Neural progenitor cell (in vitro differentiated cells): ENCODE data around the gene F2RL3. TPM values are rescaled to one million over a fixed set of nuclear protein-coding genes. Genes with fewer than 3 reads are reported as not detected.

Source experiments
- DNase-seq: peaks from one replicate; pipeline ENCODE4 v3.0.0-alpha.2; 2016; ENCODE audit warnings: low spot score
- H2AFZ ChIP-seq: fragments of 200-600 bp; sonication (generic); replicated peaks from 2 replicates; pipeline ENCODE4 v1.6.1; 2016; ENCODE audit warnings: antibody characterized with exemption
- H3F3A ChIP-seq: fragments of 200-600 bp; sonication (generic); 2 replicates; pipeline ENCODE4 v1.6.1; 2016; ENCODE audit warnings: antibody characterized with exemption, low read depth
- H3K27ac ChIP-seq: fragments of 200-600 bp; sonication (generic); 2 replicates; pipeline ENCODE4 v1.5.1; 2016; ENCODE audit warnings: mild to moderate bottlenecking
- H3K27me3 ChIP-seq: fragments of 200-600 bp; sonication (generic); 2 replicates; pipeline ENCODE4 v1.6.1; 2016; ENCODE audit warnings: mild to moderate bottlenecking, moderate library complexity
- H3K36me3 ChIP-seq: fragments of 200-600 bp; sonication (generic); 2 replicates; pipeline ENCODE4 v1.5.1; 2016
- H3K4me1 ChIP-seq: fragments of 200-600 bp; sonication (generic); 2 replicates; pipeline ENCODE4 v1.6.1; 2016; ENCODE audit warnings: mixed run types
- H3K4me2 ChIP-seq: fragments of 200-600 bp; sonication (generic); 2 replicates; pipeline ENCODE4 v1.6.1; 2016
- H3K4me3 ChIP-seq: fragments of 200-600 bp; sonication (generic); 2 replicates; pipeline ENCODE4 v1.5.1; 2016
- H3K79me2 ChIP-seq: fragments of 200-600 bp; sonication (generic); 2 replicates; pipeline ENCODE4 v1.6.1; 2016; ENCODE audit warnings: low read depth
- H3K9ac ChIP-seq: fragments of 200-600 bp; sonication (generic); 2 replicates; pipeline ENCODE4 v1.6.1; 2016
- H3K9me3 ChIP-seq: fragments of 200-600 bp; sonication (generic); 2 replicates; pipeline ENCODE4 v1.5.1; 2016; ENCODE audit warnings: low read depth
- H4K20me1 ChIP-seq: fragments of 200-600 bp; sonication (generic); 2 replicates; pipeline ENCODE4 v1.6.1; 2016; ENCODE audit warnings: low read depth
- H3K27ac Mint-ChIP-seq: 3 replicates; pipeline ENCODE4 v1.8.0; 2021; ENCODE audit warnings: mixed read lengths
- H3K27me3 Mint-ChIP-seq: 2 replicates; pipeline ENCODE4 v1.8.0; 2022; ENCODE audit warnings: low read depth, mild to moderate bottlenecking, inconsistent platforms, moderate library complexity, mixed read lengths; ENCODE audit not compliant: insufficient read depth
- H3K36me3 Mint-ChIP-seq: 3 replicates; pipeline ENCODE4 v1.8.0; 2021; ENCODE audit warnings: mixed read lengths
- H3K4me1 Mint-ChIP-seq: 3 replicates; pipeline ENCODE4 v1.8.0; 2021; ENCODE audit warnings: mixed read lengths
- H3K4me3 Mint-ChIP-seq: 3 replicates; pipeline ENCODE4 v1.8.0; 2021; ENCODE audit warnings: mild to moderate bottlenecking, moderate library complexity, mixed read lengths
- H3K9me3 Mint-ChIP-seq: 3 replicates; pipeline ENCODE4 v1.8.0; 2020; ENCODE audit warnings: mixed read lengths
- EZH2 ChIP-seq: fragments of 200-600 bp; sonication (generic); IDR thresholded peaks from 2 replicates; pipeline ENCODE4 v1.6.1; 2017; ENCODE audit warnings: antibody characterized with exemption, mild to moderate bottlenecking, moderate library complexity
- EZH2phosphoT487 ChIP-seq: fragments of 200-600 bp; sonication (generic); IDR thresholded peaks from 2 replicates; pipeline ENCODE4 v1.6.1; 2017; ENCODE audit warnings: antibody characterized with exemption
- total RNA-seq: library from RNA; depleted of rRNA; stranded (reverse); fragments of >200 nt; gene quantifications from 2 replicates; pipeline ENCODE4 v1.2.3, GENCODE V29; 2015; ENCODE audit warnings: low replicate concordance
- TF ChIP-seq, protein P1 (sequence below): fragments of 200-600 bp; sonication (generic); IDR thresholded peaks from 2 replicates; pipeline ENCODE4 v1.5.1; 2017; ENCODE audit warnings: antibody characterized with exemption, mild to moderate bottlenecking

F2RL3 gene
- total RNA-seq, 1 donor from 2014 or later: not detected

DNA sequence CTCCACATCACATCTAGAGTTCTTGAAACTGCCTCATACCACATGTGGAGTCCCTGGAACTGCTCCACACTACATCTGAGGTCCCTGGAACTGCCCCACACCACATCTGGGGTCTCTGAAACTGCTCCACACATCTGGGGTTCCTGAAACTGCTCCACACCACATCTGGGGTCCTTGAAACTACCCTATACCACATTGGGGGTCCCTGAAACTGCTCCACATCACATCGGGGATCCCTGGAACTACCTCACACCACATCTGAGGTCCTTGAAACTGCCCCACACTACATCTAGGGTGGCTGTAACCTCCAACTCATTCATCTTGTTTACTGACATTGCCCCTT is 33.8 kb downstream of the F2RL3 start:
- Mint-ChIP-seq H3K9me3 (peaks cover 12% of the 10 kb centered on the region), H3K4me1 (no peaks in the 10 kb centered on the region), H3K36me3 (no peaks in the 10 kb centered on the region), H3K27me3 (peaks cover 4% of the 10 kb centered on the region), H3K27ac (peak overlapping the region; percentile 15), H3K4me3 (no peak overlapping the region)
- no peaks in the 10 kb centered on the region for H3K9me3 ChIP-seq
- H3F3A ChIP-seq: no peaks in the 10 kb centered on the region
- H3K4me3 ChIP-seq: no peak overlapping the region
- H2AFZ ChIP-seq: no peak overlapping the region
- H3K4me1 ChIP-seq: no peaks in the 10 kb centered on the region
- no peaks in the 10 kb centered on the region for H3K27me3 ChIP-seq
- no peaks in the 10 kb centered on the region for H4K20me1 ChIP-seq
- no peak overlapping the region for H3K4me2 ChIP-seq
- no peak for DNase-seq
- no peak overlapping the region for H3K9ac ChIP-seq
- TF ChIP-seq EZH2 (no peak), EZH2phosphoT487 (no peak)
- TF ChIP-seq, protein P1, sequence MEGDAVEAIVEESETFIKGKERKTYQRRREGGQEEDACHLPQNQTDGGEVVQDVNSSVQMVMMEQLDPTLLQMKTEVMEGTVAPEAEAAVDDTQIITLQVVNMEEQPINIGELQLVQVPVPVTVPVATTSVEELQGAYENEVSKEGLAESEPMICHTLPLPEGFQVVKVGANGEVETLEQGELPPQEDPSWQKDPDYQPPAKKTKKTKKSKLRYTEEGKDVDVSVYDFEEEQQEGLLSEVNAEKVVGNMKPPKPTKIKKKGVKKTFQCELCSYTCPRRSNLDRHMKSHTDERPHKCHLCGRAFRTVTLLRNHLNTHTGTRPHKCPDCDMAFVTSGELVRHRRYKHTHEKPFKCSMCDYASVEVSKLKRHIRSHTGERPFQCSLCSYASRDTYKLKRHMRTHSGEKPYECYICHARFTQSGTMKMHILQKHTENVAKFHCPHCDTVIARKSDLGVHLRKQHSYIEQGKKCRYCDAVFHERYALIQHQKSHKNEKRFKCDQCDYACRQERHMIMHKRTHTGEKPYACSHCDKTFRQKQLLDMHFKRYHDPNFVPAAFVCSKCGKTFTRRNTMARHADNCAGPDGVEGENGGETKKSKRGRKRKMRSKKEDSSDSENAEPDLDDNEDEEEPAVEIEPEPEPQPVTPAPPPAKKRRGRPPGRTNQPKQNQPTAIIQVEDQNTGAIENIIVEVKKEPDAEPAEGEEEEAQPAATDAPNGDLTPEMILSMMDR: no peak
- no peak overlapping the region for H3K27ac ChIP-seq
- no peaks in the 10 kb centered on the region for H3K79me2 ChIP-seq
- no peaks in the 10 kb centered on the region for H3K36me3 ChIP-seq

DNA sequence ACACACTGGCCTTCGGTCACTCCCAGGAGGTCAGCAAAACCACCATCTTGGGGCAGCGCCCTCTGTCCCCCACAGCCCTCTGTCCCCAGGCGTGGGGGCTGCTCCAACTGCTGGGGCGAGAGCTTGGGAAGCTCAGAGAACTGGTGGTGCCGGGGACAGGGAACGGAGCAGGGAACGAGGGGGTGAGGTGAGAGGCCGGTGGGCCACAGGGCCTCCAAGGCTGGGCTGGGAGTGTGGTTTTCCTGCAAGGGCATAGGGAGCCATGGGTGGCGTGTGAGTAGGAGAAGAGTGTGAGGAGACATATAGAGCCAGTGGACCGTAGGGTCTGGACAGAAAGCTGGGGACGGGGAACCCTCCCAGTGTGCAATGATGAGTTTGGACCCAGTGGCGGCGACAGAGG is 34.1 kb downstream of the F2RL3 start:
- Histone ChIP-seq H3K27ac (no peak overlapping the region), H3K9me3 (no peaks in the 10 kb centered on the region), H3K79me2 (no peaks in the 10 kb centered on the region), H3K4me2 (no peak overlapping the region), H2AFZ (no peak overlapping the region), H3K4me1 (no peaks in the 10 kb centered on the region), H4K20me1 (no peaks in the 10 kb centered on the region), H3K36me3 (no peaks in the 10 kb centered on the region), H3K4me3 (no peak overlapping the region), H3K9ac (no peak overlapping the region), H3K27me3 (no peaks in the 10 kb centered on the region), H3F3A (no peaks in the 10 kb centered on the region)
- no peak for DNase-seq
- Mint-ChIP-seq H3K36me3 (no peaks in the 10 kb centered on the region), H3K27me3 (peaks cover 7% of the 10 kb centered on the region), H3K4me3 (no peak overlapping the region), H3K27ac (peak overlapping the region; percentile 15), H3K4me1 (no peaks in the 10 kb centered on the region), H3K9me3 (peaks cover 14% of the 10 kb centered on the region)
- TF ChIP-seq EZH2 (no peak), EZH2phosphoT487 (no peak)
- TF ChIP-seq, protein P1: no peak

GRCh38 chr19:16927883-16928282 is 39.1 kb downstream of the F2RL3 start:
- no peak for DNase-seq

More at GRCh38 chr19:16927883-16928282, 39.1 kb downstream of the F2RL3 start:
- Mint-ChIP-seq H3K27me3 (peaks cover 12% of the 10 kb centered on the region), H3K4me3 (no peak overlapping the region), H3K36me3 (no peaks in the 10 kb centered on the region), H3K4me1 (no peaks in the 10 kb centered on the region), H3K27ac (no peak overlapping the region), H3K9me3 (peaks cover 24% of the 10 kb centered on the region)
- H3K4me3 ChIP-seq: no peak overlapping the region
- no peaks in the 10 kb centered on the region for H4K20me1 ChIP-seq
- H3F3A ChIP-seq: no peaks in the 10 kb centered on the region
- no peak overlapping the region for H3K27ac ChIP-seq
- no peak overlapping the region for H3K9ac ChIP-seq
- H3K27me3 ChIP-seq: no peaks in the 10 kb centered on the region
- H3K4me2 ChIP-seq: no peak overlapping the region
- no peak overlapping the region for H2AFZ ChIP-seq
- H3K36me3 ChIP-seq: no peaks in the 10 kb centered on the region
- H3K79me2 ChIP-seq: no peaks in the 10 kb centered on the region
- no peak for TF ChIP-seq EZH2
- no peak for TF ChIP-seq EZH2phosphoT487
- TF ChIP-seq, protein P1: no peak
- H3K9me3 ChIP-seq: no peaks in the 10 kb centered on the region
- H3K4me1 ChIP-seq: no peaks in the 10 kb centered on the region
